HG03571 (cell line): Measurements from ENCODE around the gene ACSL3.
"Not testable (repeated sequence)": the region's sequence is repeated elsewhere in the genome, so short reads cannot be mapped to it uniquely, and the experiment has no call there.

Experiments
- ATAC-seq: cut with Tn5 transposase; IDR thresholded peaks from one replicate; pipeline ENCODE4 v1.9.1; 2021; ENCODE audit not compliant: unreplicated experiment

Gene ACSL3

DNA sequence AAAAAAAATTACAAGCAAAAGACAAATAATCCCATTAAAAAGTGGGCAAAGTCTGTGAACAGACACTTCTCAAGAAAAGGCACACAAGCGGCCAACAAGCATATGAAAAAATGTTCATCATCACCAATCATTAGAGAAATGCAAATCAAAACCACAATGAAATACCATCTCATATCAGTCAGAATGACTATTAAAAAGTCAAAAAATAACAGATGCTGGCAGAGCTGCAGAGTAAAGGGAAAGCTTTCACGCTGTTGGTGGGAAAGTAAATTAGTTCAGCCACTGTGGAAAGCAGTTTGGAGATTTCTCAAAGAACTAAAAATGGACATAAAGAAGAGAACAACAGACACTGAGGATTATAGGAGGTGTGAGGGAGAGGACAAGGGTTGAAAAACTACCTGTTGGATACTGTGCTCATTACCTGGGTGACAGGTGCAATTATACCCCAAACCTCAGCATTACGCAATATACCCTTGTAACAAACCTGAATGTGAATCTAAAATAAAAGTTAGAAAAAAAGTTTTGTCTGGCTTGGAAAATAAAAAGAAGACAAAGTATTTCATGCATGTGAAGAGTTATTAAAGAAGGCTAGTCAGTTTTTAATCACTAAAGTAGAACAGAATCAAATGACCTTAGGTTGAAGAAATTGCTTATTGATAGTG is 8.7 kb upstream of the ACSL3 start:
- ATAC-seq, result no peak

GRCh38 chr2:222854773-222855700 is 5.8 kb upstream of the ACSL3 start:
- no peak for ATAC-seq

DNA sequence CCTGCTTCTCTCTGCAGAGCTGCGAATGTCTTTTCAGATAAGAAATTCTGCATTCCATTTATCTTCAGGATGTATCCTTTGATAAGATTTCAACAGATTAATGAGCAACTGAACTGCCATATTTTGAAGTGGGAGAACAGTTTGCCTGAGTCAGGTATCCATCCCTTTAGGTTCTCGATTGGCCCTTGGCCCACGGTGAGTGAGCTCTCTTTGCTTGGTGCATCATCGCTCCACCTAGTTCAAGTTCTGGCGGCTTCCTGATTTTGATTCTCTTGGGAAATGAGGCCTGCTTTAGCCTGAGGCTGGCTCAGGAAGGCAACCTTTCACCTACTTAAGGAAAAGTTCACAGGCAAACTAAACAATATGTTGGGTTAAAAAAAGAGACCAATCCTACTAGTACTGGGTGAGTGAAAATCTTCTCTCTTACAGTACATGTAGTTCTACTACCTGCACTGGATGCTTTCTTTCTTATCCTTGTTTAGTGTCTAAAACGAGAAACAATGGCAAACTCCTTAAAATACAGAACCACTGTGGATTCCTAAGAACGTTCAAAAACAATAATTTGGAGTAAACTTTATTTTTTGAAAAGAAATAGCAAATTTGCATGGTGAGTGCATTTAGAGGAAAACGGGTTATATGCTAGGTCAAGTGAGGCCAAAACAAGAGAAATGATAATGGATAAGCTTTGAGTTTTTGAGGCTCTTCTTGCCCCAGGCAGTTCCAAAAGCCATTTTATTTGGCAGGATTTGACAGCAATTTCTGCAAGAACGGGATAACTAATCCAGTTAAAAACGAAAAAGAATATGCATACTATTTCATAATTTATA is 837 bp upstream of the ACSL3 start:
- ATAC-seq, result no peak

- ATAC-seq, result peak; percentile 32
Measured at GRCh38 chr2:222861411-222862105, 722 bp downstream of the ACSL3 start.

DNA sequence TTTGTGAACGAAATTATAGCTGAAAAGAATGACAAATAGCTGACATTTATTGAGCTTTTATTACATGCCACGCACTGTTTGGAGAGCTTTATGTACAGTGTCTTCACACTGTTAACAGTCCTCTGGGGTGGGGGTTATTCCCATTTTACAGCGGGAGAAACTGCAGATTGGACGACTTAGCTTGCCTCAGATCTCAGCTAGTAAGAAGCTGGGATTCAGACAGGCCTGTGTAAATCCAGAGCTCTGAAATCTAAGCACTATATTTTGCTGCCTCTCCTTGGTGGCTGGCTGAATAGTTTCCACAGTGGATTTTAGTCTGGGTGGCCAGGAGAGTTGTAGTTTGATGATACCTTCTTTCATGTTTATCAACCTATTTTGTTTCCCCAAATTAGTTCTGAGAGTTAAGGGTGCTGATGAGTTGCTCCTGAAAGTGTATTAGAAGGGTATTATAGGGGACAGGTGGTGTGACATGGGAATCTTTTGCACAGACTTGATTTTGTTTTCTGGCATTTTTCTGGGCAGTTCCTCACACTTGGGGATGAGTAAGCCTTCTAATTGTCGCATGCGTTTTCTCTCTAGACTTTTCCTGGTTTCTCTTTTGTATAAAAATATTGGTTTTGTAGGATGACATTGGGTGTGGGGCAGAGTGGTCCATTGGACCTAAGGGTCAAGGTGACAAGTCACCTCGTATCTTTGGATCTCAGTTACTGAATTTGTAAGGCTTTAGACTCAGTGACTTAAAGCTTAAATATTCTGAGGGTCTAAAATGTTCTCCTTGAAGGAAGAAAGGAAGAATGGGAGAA is 1.5 kb downstream of the ACSL3 start:
- no peak for ATAC-seq

DNA sequence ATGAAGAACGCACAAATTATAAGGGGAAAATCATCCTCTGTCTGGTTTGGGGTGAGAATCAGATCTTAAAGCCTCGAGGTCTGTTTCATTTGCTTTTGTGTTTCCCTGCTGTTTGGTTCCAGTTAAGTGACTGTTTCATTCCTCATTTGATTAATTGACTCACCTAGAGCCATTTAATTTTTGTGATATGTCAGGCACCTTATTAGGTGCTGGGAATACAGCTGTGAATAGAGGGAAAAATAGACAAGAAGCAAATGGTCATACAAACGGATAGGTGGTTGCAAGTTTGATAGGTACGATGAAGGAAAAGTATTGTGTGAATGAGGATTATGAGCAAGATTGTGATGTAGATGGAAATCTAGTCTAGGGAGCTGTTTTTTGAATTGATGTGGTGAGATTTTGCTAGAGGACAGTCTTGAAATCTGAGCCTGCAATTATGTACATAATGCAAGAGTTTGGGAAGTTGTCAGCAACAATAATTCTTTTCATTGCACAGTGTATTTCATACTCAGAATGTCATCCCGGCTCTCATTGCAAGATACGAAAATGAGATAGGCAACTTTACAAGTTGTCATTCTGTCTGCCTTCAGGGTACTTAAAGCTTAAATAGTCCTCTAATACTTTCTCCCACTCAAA is 2.2 kb downstream of the ACSL3 start:
- no peak for ATAC-seq

DNA sequence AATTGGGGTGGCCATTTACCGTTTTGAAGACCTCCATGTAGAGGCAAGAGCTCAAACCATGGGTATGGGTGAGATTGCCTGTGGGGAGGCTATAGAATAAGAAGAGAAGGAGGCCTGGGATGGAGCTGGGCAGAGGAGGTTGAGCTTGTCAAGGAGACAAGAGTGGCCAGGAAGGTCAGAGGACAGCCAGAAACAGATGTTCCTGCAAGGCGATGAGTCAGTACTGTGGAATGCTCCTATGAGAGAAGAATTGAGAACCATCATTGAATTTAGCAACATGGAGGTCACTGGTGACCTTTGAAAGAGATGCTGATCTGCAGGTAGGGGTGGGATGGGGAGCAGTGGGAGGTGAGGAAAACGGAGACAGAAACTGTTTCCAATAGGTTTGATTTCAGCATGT is 3.5 kb downstream of the ACSL3 start:
- ATAC-seq, result no peak

- no peak for ATAC-seq
Measured at GRCh38 chr2:222865301-222865700, 4.5 kb downstream of the ACSL3 start.

DNA sequence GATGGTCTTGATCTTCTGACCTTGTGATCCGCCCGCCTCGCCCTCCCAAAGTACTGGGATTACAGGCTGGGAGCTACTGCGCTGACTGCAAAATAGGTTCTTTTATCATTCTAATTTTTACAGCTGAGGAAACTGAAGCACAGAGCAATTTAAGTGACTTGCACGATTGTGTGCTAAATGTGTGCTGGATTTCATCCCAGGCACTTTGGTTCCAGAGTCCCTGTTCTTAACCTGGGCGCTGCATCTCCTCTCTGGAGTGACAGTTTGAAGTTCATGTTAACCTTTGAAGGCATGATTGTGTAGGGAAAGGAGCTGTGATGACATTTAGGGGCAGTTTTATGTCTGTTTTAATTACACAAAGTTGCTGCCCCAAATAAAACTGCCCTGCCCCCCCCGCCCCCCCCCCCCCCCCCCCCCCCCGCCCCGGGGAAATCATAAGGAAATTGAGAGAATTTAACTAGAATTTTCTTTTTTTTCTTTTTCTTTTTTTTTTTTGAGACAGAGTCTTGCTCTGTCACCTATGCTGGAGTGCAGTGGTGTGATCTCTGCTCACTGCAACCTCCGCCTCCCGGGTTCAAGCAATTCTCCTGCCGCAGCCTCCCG is 5.6 kb downstream of the ACSL3 start:
- no peak for ATAC-seq

DNA sequence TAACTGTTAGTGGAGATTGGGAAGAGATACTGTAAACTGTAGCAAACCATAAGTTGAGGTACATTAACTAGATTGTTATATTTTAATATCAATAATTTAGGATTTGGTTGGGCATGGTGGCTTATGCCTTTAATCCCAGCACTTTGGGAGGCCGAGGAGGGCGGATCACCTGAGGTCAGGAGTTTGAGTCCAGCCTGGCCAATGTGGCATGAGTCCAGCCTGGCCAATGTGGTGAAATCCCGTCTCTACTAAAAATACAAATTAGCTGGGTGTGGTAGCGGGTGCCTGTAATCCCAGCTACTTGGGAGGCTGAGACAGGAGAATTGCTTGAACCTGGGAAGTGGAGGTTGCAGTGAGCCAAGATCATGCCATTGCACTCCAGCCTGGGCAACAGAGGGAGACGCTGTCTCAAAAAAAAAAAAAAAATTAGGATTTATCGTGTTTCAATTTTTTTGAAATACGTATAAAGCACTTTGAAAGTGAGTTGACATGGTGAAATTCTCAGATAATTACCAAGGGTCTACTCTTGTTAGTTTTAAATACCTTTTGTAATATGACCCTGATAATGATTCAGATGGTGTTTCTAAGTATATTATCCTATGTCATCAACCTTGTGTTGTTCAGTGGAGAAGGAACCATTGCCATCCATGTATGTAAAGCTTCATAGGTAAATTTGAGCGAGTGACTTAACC is 7.9 kb downstream of the ACSL3 start:
- not testable (repeated sequence) for ATAC-seq

- no peak for ATAC-seq
Measured at GRCh38 chr2:222869252-222869560, 8.4 kb downstream of the ACSL3 start.

- ATAC-seq, result no peak
Measured at GRCh38 chr2:222871291-222871690, 10.5 kb downstream of the ACSL3 start.

GRCh38 chr2:222872551-222872950 is 11.7 kb downstream of the ACSL3 start:
- ATAC-seq, result no peak

GRCh38 chr2:222875482-222875881 is 14.6 kb downstream of the ACSL3 start:
- no peak for ATAC-seq

GRCh38 chr2:222876947-222877346 is 16.1 kb downstream of the ACSL3 start:
- no peak for ATAC-seq

DNA sequence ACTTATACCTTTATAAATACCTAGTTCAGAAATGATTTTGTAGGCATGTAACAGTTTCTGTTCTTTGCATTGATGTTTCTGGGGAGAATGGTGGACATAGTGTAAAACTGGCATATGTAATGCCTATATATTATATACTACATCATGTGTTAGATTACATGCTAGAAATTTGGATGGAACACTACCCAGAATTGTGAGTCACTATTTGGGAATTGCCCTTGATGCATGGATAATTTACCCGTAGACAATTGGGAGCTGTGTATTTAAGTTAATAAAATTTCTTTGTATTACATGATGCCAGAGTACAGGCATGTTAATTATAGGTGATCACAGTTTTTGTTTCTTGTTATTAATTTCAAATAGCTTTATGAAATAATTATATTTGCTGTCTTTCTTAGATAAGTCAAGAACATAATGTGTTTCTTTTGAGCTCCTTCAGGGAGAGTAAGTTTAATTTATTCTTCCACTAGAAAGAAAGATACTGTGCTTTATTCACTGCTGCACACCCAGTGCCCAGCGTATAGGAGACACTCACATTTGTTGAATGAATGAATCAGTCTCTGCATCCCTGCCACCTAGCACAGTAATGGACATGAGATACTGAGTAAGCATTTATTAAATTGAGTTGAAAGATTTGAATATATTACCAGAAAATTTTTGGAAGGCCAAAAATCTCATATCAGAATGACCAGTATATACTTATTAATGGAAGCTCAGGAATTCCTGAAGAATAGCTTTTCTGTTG is 16.9 kb downstream of the ACSL3 start:
- ATAC-seq, result no peak

DNA sequence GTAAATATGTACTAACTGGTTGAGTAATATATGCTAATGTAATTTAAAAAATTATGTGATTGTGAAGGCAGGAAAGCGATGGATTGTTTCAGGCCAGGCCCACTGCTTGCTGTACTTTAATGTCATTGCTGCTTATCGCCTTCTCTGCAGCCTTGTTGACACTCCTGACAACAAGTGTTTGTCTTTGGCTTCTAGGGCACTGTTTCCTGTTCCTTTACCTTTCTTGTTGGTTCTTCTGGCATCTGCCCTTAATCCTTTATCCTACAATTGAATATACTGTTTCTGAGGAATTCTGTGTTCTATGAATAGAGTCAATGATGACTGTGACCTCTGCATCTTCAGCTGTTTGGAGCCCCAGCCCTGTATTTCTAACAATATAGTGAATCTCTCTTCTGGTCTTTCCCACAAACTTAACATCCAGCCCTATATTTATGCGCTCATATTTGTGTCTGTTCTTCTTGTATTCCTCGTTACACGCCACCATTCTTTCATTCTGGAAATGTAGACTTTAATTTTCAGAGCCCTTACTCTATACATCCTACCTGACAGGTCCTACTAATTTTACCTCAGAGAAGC is 17.6 kb downstream of the ACSL3 start:
- ATAC-seq, result no peak
